HEK293 (cell line): ENCODE results near the gene POLR1G.

Source experiments
- BCL11B ChIP-seq: fragments of 450-650 bp; formaldehyde crosslinking; IDR thresholded peaks from 2 replicates; pipeline ENCODE4 v1.5.1; 2016; ENCODE audit warnings: low read depth, missing biosample characterization, missing genetic modification characterization
- GLI4 ChIP-seq: fragments of 450-650 bp; formaldehyde crosslinking; IDR thresholded peaks from 2 replicates; pipeline ENCODE4 v1.5.1; 2016; ENCODE audit warnings: missing biosample characterization, missing genetic modification characterization
- GLIS1 ChIP-seq: fragments of 450-650 bp; formaldehyde crosslinking; IDR thresholded peaks from 2 replicates; pipeline ENCODE4 v1.5.1; 2016; ENCODE audit warnings: missing biosample characterization, missing genetic modification characterization
- KLF9 ChIP-seq: fragments of 450-650 bp; formaldehyde crosslinking; IDR thresholded peaks from 2 replicates; pipeline ENCODE4 v1.5.1; 2016; ENCODE audit warnings: missing biosample characterization, missing genetic modification characterization, low read depth
- PATZ1 ChIP-seq: fragments of 450-650 bp; formaldehyde crosslinking; IDR thresholded peaks from 2 replicates; pipeline ENCODE4 v1.5.1; 2016; ENCODE audit warnings: missing biosample characterization, missing genetic modification characterization
- PRDM10 ChIP-seq: fragments of 450-650 bp; formaldehyde crosslinking; IDR thresholded peaks from 2 replicates; pipeline ENCODE4 v1.5.1; 2016; ENCODE audit warnings: missing biosample characterization, missing genetic modification characterization
- REST ChIP-seq: fragments of 450-650 bp; formaldehyde crosslinking; IDR thresholded peaks from 2 replicates; pipeline ENCODE4 v1.5.1; 2016; ENCODE audit warnings: missing biosample characterization, missing genetic modification characterization
- SP2 ChIP-seq: fragments of 450-650 bp; formaldehyde crosslinking; IDR thresholded peaks from 2 replicates; pipeline ENCODE4 v1.5.1; 2016; ENCODE audit warnings: missing biosample characterization, missing genetic modification characterization
- ZBTB11 ChIP-seq: fragments of 450-650 bp; formaldehyde crosslinking; conservative IDR thresholded peaks from 2 replicates; pipeline ENCODE4 v1.5.1; 2016; ENCODE audit warnings: low read depth, missing biosample characterization, missing genetic modification characterization
- ZBTB21 ChIP-seq: fragments of 450-650 bp; formaldehyde crosslinking; IDR thresholded peaks from 2 replicates; pipeline ENCODE4 v1.5.1; 2017; ENCODE audit warnings: missing biosample characterization, missing genetic modification characterization
- ZEB2 ChIP-seq: fragments of 450-650 bp; formaldehyde crosslinking; IDR thresholded peaks from 2 replicates; pipeline ENCODE4 v1.5.1; 2016; ENCODE audit warnings: missing biosample characterization, missing genetic modification characterization
- ZNF121 ChIP-seq: fragments of 450-650 bp; formaldehyde crosslinking; IDR thresholded peaks from 2 replicates; pipeline ENCODE4 v1.5.1; 2016; ENCODE audit warnings: missing biosample characterization, missing genetic modification characterization
- ZNF239 ChIP-seq: fragments of 450-650 bp; formaldehyde crosslinking; IDR thresholded peaks from 2 replicates; pipeline ENCODE4 v1.5.1; 2016; ENCODE audit warnings: missing biosample characterization, missing genetic modification characterization
- ZNF366 ChIP-seq: fragments of 450-650 bp; formaldehyde crosslinking; conservative IDR thresholded peaks from 2 replicates; pipeline ENCODE4 v1.5.1; 2016; ENCODE audit warnings: missing biosample characterization, missing genetic modification characterization
- ZNF558 ChIP-seq: fragments of 450-650 bp; formaldehyde crosslinking; IDR thresholded peaks from 2 replicates; pipeline ENCODE4 v1.5.1; 2016; ENCODE audit warnings: missing biosample characterization, missing genetic modification characterization
- ZNF639 ChIP-seq: fragments of 450-650 bp; formaldehyde crosslinking; IDR thresholded peaks from 2 replicates; pipeline ENCODE4 v1.5.1; 2016; ENCODE audit warnings: missing biosample characterization, missing genetic modification characterization
- ZNF768 ChIP-seq: fragments of 450-650 bp; formaldehyde crosslinking; IDR thresholded peaks from 2 replicates; pipeline ENCODE4 v1.5.1; 2018; ENCODE audit warnings: missing biosample characterization, mild to moderate bottlenecking, missing genetic modification characterization
- ZNF785 ChIP-seq: fragments of 450-650 bp; formaldehyde crosslinking; IDR thresholded peaks from 2 replicates; pipeline ENCODE4 v1.5.1; 2016; ENCODE audit warnings: missing biosample characterization, missing genetic modification characterization
- ZSCAN4 ChIP-seq: fragments of 450-650 bp; formaldehyde crosslinking; IDR thresholded peaks from 2 replicates; pipeline ENCODE4 v1.5.1; 2017; ENCODE audit warnings: missing biosample characterization, missing genetic modification characterization
- ZSCAN5A ChIP-seq: fragments of 450-650 bp; formaldehyde crosslinking; IDR thresholded peaks from 2 replicates; pipeline ENCODE4 v1.5.1; 2016; ENCODE audit warnings: missing biosample characterization, missing genetic modification characterization
- ZXDB ChIP-seq: fragments of 450-650 bp; formaldehyde crosslinking; IDR thresholded peaks from 2 replicates; pipeline ENCODE4 v1.5.1; 2016; ENCODE audit warnings: missing biosample characterization, missing genetic modification characterization

The POLR1G gene

GRCh38 chr19:45405435-45406225 lies 814 bp upstream of the POLR1G start (continued):
- TF ChIP-seq PRDM10 (tag by site-specific recombination) (peak; percentile 89), ZEB2 (tag by site-specific recombination) (peak; percentile 69), ZBTB11 (tag by site-specific recombination) (0 out of 2 replicates have a peak, but pooled peaks have one; percentile 31), ZXDB (tag by site-specific recombination) (peak; percentile 71; the same call in 1 of the 2 replicates), ZNF768 (peak; percentile 8; the same call in 1 of the 2 replicates), ZNF121 (tag by site-specific recombination) (peak; percentile 38; the same call in 1 of the 2 replicates), REST (no peak; the same call in 1 of the 2 replicates), ZNF558 (tag by site-specific recombination) (0 out of 2 replicates have a peak, but pooled peaks have one; percentile 29), ZSCAN4 (0 out of 2 replicates have a peak, but pooled peaks have one; percentile 3), SP2 (tag by site-specific recombination) (peak; percentile 64), ZNF639 (tag by site-specific recombination) (no peak), GLIS1 (tag by site-specific recombination) (peak; percentile 83), GLI4 (0 out of 2 replicates have a peak, but pooled peaks have one; percentile 34), BCL11B (peak; percentile 12; the same call in 1 of the 2 replicates), KLF9 (tag by site-specific recombination) (peak; percentile 79; the same call in 1 of the 2 replicates), ZSCAN5A (tag by site-specific recombination) (no peak), PATZ1 (peak; percentile 56), ZBTB21 (tag by site-specific recombination) (peak; percentile 5; the same call in 1 of the 2 replicates), ZNF366 (tag by site-specific recombination) (0 out of 2 replicates have a peak, but pooled peaks have one; percentile 11), ZNF239 (0 out of 2 replicates have a peak, but pooled peaks have one; percentile 32), ZNF785 (peak; percentile 92)
